ENCODE data around the gene MFAP3L.
"Not testable (repeated sequence)": the region's sequence is repeated elsewhere in the genome, so short reads cannot be mapped to it uniquely, and the experiment has no call there.

Gene MFAP3L

GRCh38 chr4:170026253-170027021, at the start of gene MFAP3L:
MFAP3L (minus strand) TSS chr4:170026395; CDS start chr4:170005877, 20,518 bp downstream.
- DNase-seq (ENCODE audit: low spot score), result peak; percentile 92

GRCh38 chr4:170071196-170071595, 45.0 kb upstream of the MFAP3L start:
- DNase-seq (ENCODE audit: low spot score), result no peak

- no peak for DNase-seq (ENCODE audit: low spot score)
Observed at GRCh38 chr4:170068438-170069128, 42.4 kb upstream of the MFAP3L start.

- DNase-seq (ENCODE audit: low spot score), result no peak
Observed at GRCh38 chr4:170059421-170059820, 33.2 kb upstream of the MFAP3L start.

GRCh38 chr4:170058826-170059225, 32.6 kb upstream of the MFAP3L start:
- no peak for DNase-seq (ENCODE audit: low spot score)

- DNase-seq (ENCODE audit: low spot score), result no peak
Observed at GRCh38 chr4:170057866-170058265, 31.7 kb upstream of the MFAP3L start.

- DNase-seq (ENCODE audit: low spot score), result no peak
Observed at GRCh38 chr4:170052919-170053318, 26.7 kb upstream of the MFAP3L start.

- DNase-seq (ENCODE audit: low spot score), result no peak
Observed at GRCh38 chr4:170051402-170051801, 25.2 kb upstream of the MFAP3L start.

- no peak for DNase-seq (ENCODE audit: low spot score)
Observed at GRCh38 chr4:170049766-170050165, 23.6 kb upstream of the MFAP3L start.

- peak; percentile 65 for DNase-seq (ENCODE audit: low spot score)
Observed at GRCh38 chr4:170047771-170048354, 21.7 kb upstream of the MFAP3L start.

- DNase-seq (ENCODE audit: low spot score), result not testable (repeated sequence)
Observed at GRCh38 chr4:170046156-170046555, 20.0 kb upstream of the MFAP3L start.

- no peak for DNase-seq (ENCODE audit: low spot score)
Observed at GRCh38 chr4:170040031-170040680, 14.0 kb upstream of the MFAP3L start.

GRCh38 chr4:170038769-170039168, 12.6 kb upstream of the MFAP3L start:
- no peak for DNase-seq (ENCODE audit: low spot score)

GRCh38 chr4:170038232-170038631, 12.0 kb upstream of the MFAP3L start:
- no peak for DNase-seq (ENCODE audit: low spot score)

- DNase-seq (ENCODE audit: low spot score), result no peak
Observed at GRCh38 chr4:170037481-170037880, 11.3 kb upstream of the MFAP3L start.

GRCh38 chr4:170035845-170036244, 9.7 kb upstream of the MFAP3L start:
- DNase-seq (ENCODE audit: low spot score), result no peak

GRCh38 chr4:170035231-170035630, 9.0 kb upstream of the MFAP3L start:
- DNase-seq (ENCODE audit: low spot score), result no peak

- no peak for DNase-seq (ENCODE audit: low spot score)
Observed at GRCh38 chr4:170033999-170034398, 7.8 kb upstream of the MFAP3L start.

GRCh38 chr4:170030121-170030520, 3.9 kb upstream of the MFAP3L start:
- peak; percentile 19 for DNase-seq (ENCODE audit: low spot score)

- peak; percentile 94 for DNase-seq (ENCODE audit: low spot score)
Observed at GRCh38 chr4:170027181-170027829, 1.1 kb upstream of the MFAP3L start.

GRCh38 chr4:170025523-170026252, 507 bp downstream of the MFAP3L start:
- DNase-seq (ENCODE audit: low spot score), result no peak
